Neutrophil (primary cell): ENCODE data around the gene ANKRD30B.
"Not testable (repeated sequence)": the region's sequence is repeated elsewhere in the genome, so short reads cannot be mapped to it uniquely, and the experiment has no call there.

Experiments
- H3K27ac ChIP-seq: fragments of 200-600 bp; sonication (generic); 2 replicates; pipeline ENCODE4 v1.5.1; 2016; ENCODE audit warnings: mild to moderate bottlenecking, moderate library complexity
- H3K27me3 ChIP-seq: fragments of 200-600 bp; sonication (generic); 2 replicates; pipeline ENCODE4 v1.6.0; 2016; ENCODE audit warnings: mild to moderate bottlenecking
- H3K36me3 ChIP-seq: fragments of 200-600 bp; sonication (generic); 2 replicates; pipeline ENCODE4 v1.5.1; 2017
- H3K4me1 ChIP-seq, 2 experiments: fragments of 200-600 bp in 1 of 2; sonication (generic) in 1 of 2; 1 replicate in 1 of 2; 2 replicates in 1 of 2; pipeline versions ENCODE4 v1.5.1 to v1.6.1; 2013 to 2016; ENCODE audit warnings: low read depth in 1 of 2, low read length in 1 of 2, mild to moderate bottlenecking in 1 of 2, moderate library complexity in 1 of 2; ENCODE audit not compliant: control insufficient read depth in 1 of 2, insufficient read depth in 1 of 2
- H3K4me3 ChIP-seq, 2 experiments: fragments of 200-600 bp in 1 of 2; sonication (generic) in 1 of 2; 1 replicate in 1 of 2; 2 replicates in 1 of 2; pipeline ENCODE4 v1.5.1; 2013 to 2016; ENCODE audit warnings: low read depth in 1 of 2, low read length in 1 of 2, mild to moderate bottlenecking in 1 of 2, moderate library complexity in 1 of 2
- H3K9me3 ChIP-seq: fragments of 200-600 bp; sonication (generic); 2 replicates; pipeline ENCODE4 v1.5.1; 2016
- TF ChIP-seq, protein P1 (sequence below): fragments of 200-600 bp; sonication (generic); IDR thresholded peaks from 2 replicates; pipeline ENCODE4 v1.5.1; 2016; ENCODE audit warnings: antibody characterized with exemption

Gene ANKRD30B

DNA sequence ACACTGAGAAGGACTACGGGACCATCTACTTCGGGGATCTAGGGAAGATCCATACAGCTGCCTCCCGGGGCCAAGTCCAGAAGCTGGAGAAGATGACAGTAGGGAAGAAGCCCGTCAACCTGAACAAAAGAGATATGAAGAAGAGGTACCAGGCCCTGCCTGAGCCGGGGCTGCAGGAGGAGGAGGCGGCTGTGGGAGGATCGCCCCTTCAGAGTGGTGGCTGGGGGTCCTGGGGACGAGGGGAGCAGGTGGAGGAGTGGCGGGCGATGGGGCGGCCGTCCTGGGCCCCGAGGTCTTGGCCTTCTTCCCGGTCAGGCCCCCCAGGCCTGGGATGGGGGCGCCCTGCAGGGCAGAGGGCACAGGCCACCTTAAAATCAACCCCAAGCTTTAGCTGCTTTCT lies 524 bp downstream of the ANKRD30B start:
- TF ChIP-seq, protein P1, sequence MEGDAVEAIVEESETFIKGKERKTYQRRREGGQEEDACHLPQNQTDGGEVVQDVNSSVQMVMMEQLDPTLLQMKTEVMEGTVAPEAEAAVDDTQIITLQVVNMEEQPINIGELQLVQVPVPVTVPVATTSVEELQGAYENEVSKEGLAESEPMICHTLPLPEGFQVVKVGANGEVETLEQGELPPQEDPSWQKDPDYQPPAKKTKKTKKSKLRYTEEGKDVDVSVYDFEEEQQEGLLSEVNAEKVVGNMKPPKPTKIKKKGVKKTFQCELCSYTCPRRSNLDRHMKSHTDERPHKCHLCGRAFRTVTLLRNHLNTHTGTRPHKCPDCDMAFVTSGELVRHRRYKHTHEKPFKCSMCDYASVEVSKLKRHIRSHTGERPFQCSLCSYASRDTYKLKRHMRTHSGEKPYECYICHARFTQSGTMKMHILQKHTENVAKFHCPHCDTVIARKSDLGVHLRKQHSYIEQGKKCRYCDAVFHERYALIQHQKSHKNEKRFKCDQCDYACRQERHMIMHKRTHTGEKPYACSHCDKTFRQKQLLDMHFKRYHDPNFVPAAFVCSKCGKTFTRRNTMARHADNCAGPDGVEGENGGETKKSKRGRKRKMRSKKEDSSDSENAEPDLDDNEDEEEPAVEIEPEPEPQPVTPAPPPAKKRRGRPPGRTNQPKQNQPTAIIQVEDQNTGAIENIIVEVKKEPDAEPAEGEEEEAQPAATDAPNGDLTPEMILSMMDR, result no peak
- Histone ChIP-seq H3K9me3 (no peaks in the 10 kb centered on the region), H3K4me1 (no peaks in the 10 kb centered on the region), H3K4me3 (no peak overlapping the region), H3K36me3 (no peaks in the 10 kb centered on the region), H3K27ac (no peak overlapping the region), H3K27me3 (peaks cover 18% of the 10 kb centered on the region)

DNA sequence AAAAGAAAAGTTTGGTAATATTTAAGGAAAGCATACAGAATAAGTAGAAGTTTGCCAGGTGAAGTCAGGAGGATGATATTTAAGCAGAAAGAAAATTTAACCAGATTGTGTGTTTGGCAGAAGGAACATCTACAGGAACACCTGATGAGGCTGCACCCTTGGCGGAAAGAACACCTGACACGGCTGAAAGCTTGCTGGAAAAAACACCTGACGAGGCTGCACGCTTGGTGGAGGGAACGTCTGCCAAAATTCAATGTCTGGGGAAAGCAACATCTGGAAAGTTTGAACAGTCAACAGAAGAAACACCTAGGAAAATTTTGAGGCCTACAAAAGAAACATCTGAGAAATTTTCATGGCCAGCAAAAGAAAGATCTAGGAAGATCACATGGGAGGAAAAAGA lies 15.6 kb downstream of the ANKRD30B start:
- not testable (repeated sequence) for H3K27me3 ChIP-seq, H3K4me1 ChIP-seq, H3K9me3 ChIP-seq, H3K36me3 ChIP-seq, H3K27ac ChIP-seq, H3K4me3 ChIP-seq

GRCh38 chr18:14767474-14767873 lies 19.5 kb downstream of the ANKRD30B start:
- Histone ChIP-seq H3K27me3 (no peaks in the 10 kb centered on the region), H3K27ac (no peak overlapping the region), H3K4me1 (no peaks in the 10 kb centered on the region), H3K9me3 (no peaks in the 10 kb centered on the region), H3K4me3 (no peak overlapping the region), H3K36me3 (no peaks in the 10 kb centered on the region)
- TF ChIP-seq, protein P1, result no peak

GRCh38 chr18:14768241-14768640 lies 20.3 kb downstream of the ANKRD30B start:
- no peaks in the 10 kb centered on the region for H3K4me1 ChIP-seq
- no peaks in the 10 kb centered on the region for H3K9me3 ChIP-seq
- H3K27ac ChIP-seq, result no peak overlapping the region
- no peaks in the 10 kb centered on the region for H3K36me3 ChIP-seq
- TF ChIP-seq, protein P1, result no peak
- no peaks in the 10 kb centered on the region for H3K27me3 ChIP-seq
- H3K4me3 ChIP-seq, result no peak overlapping the region

- Histone ChIP-seq H3K9me3 (no peaks in the 10 kb centered on the region), H3K36me3 (no peaks in the 10 kb centered on the region), H3K4me1 (no peaks in the 10 kb centered on the region), H3K4me3 (no peak overlapping the region), H3K27me3 (no peaks in the 10 kb centered on the region), H3K27ac (no peak overlapping the region)
- TF ChIP-seq, protein P1, result no peak
Measured at GRCh38 chr18:14769381-14769780, 21.4 kb downstream of the ANKRD30B start.

GRCh38 chr18:14776801-14777200 lies 28.8 kb downstream of the ANKRD30B start:
- Histone ChIP-seq H3K27me3 (no peaks in the 10 kb centered on the region), H3K36me3 (no peaks in the 10 kb centered on the region), H3K4me1 (no peaks in the 10 kb centered on the region), H3K27ac (no peak overlapping the region), H3K9me3 (no peaks in the 10 kb centered on the region), H3K4me3 (no peak overlapping the region)
- TF ChIP-seq, protein P1, result no peak
